Pancreas (tissue), 10 donors: ENCODE data around the gene MARVELD1. TPM values are rescaled to one million over a fixed set of nuclear protein-coding genes. Genes with fewer than 3 reads are reported as not detected.
A peak's percentile ranks its signal among the peaks of the same experiment; 100 is the strongest.

Experiments
- ATAC-seq, 4 donors: fragments of 200-7000 bp; cut with Tn5 transposase; one replicate each; pipeline versions ENCODE4 v1.8.0 to v1.9.1; 2020; ENCODE audit warnings: mild to moderate bottlenecking in 4 of 4, moderate library complexity in 4 of 4
- DNase-seq, 6 donors: peaks; one replicate each; pipeline ENCODE4 v3.0.0-alpha.2; 2020
- FAIRE-seq: peaks from 2 replicates; lab custom pipeline; 2012; peaks lifted over from hg19 to GRCh38; lab: Jason Lieb, UNC
- H3K27ac ChIP-seq, 4 donors: fragments of 200-600 bp; sonication (generic); 1 replicate in 3 of 4; 2 replicates in 1 of 4; pipeline versions ENCODE4 v1.5.0 to v1.8.0; 2020
- H3K27me3 ChIP-seq, 4 donors: fragments of 200-600 bp; one replicate each; pipeline ENCODE4 v1.8.0; 2021
- H3K36me3 ChIP-seq, 3 donors: fragments of 200-600 bp; sonication (generic) in 1 of 3; one replicate each; pipeline versions ENCODE4 v1.5.0 to v1.8.0; 2020 to 2021
- H3K4me1 ChIP-seq, 3 donors: fragments of 200-600 bp; one replicate each; pipeline ENCODE4 v1.8.0; 2021
- H3K4me3 ChIP-seq, 4 donors: fragments of 200-600 bp; sonication (generic) in 2 of 4; one replicate each; pipeline versions ENCODE4 v1.5.0 to v1.8.0; 2020 to 2021
- H3K9me3 ChIP-seq, 4 donors: fragments of 200-600 bp; one replicate each; pipeline ENCODE4 v1.8.0; 2021
- CTCF ChIP-seq, 4 donors: fragments of 200-600 bp; sonication (generic) in 3 of 4; IDR thresholded peaks; one replicate each; pipeline versions ENCODE4 v1.5.0 to v1.8.0; 2021; ENCODE audit warnings: antibody characterized with exemption in 4 of 4
- WGBS, 2 donors: extraction: QIAGEN DNeasy Blood & Tissue Kit; methylation state at CpG; one replicate each; pipeline ENCODE4 v1.1.7; 2013; 5-methylcytosine and 5-hydroxymethylcytosine counted together
- intact Hi-C, 3 donors: fragments of 100-400 bp; cut with DNase I; formaldehyde crosslinking; loops; one replicate each; pipeline versions ENCODE4 v1.11.1 to v1.14.2; 2022
- polyA plus RNA-seq, 2 donors: library from polyadenylated mRNA; stranded (reverse); fragments of 200-250 nt; gene quantifications; one replicate each; pipeline ENCODE4 v1.2.3, GENCODE V29; 2013
- total RNA-seq, 6 donors: library from RNA; stranded (reverse); fragmentation: NEBNext Ultra II Directional in 4 of 6; extraction: Animal tissue kit (Norgen Biotek cat#: 25700) in 4 of 6; gene quantifications; one replicate each; pipeline versions ENCODE4 v1.2.1 to v1.2.4, GENCODE V29; 2021 to 2023
- donor health status: healthy with polysubstance abuse.
- donor health status: DM: no; HTN: no; CAD: no; lungs with moderate emphysema.
- donor health status: DM: no; HTN: no; CAD: no.
- donor health status: control.
- donor health status: control.
- donor health status: Bipolar disorder and iron deficiency.
- donor health status: DM: yes; HTN: yes; CAD: no.
- donor health status: DM: no; HTN: no; CAD: no.
- donor health status: DM: no; HTN: no; CAD: no.
- donor health status: DM: yes; HTN: yes; CAD: no.

MARVELD1 gene
- total and polyA plus RNA-seq, 8 donors = 1.8 to 11.8 (median 4.2) TPM

- Histone ChIP-seq H3K27me3 (no peaks in the 10 kb centered on the region), H3K4me3 (no peak overlapping the region), H3K36me3 (no peaks in the 10 kb centered on the region), H3K27ac (no peak overlapping the region), H3K4me1 (no peaks in the 10 kb centered on the region), H3K9me3 (no peaks in the 10 kb centered on the region)
- no peak for TF ChIP-seq CTCF (IDR thresholded peaks at IDR 0.05)
- FAIRE-seq (no peak), ATAC-seq (no peak), DNase-seq (no peak)
- WGBS, 2 donors = 80 to 89% methylated on average over 5 of the region's 5 CpGs
- intact Hi-C loops = loop anchor here in 1 of 3 donors (10.0 kb wide), 1 partner anchor 154 kb away; the partner anchor contains the start of gene ANKRD2
These were observed 15.5 kb downstream of the MARVELD1 start for GRCh38 chr10:97729014-97729413.

- DNase-seq (peak in 5 of 6 donors; percentile 13 to 79 (median 51)), FAIRE-seq (no peak), ATAC-seq (peak; percentile 81 to 91 (median 90))
- TF ChIP-seq CTCF (IDR thresholded peaks at IDR 0.05) = peak; percentile 49 to 72 (median 68)
- WGBS, 2 donors = 44 to 51% methylated on average over 9 of the region's 9 CpGs
- H3K27me3 ChIP-seq = no peaks in the 10 kb centered on the region
- H3K4me1 ChIP-seq = peaks cover 0 to 2% (median 0%) of the 10 kb centered on the region in 3 donors
- intact Hi-C loops = loop anchor here in 2 of 3 donors (5.0 to 10.0 kb wide), 2 partner anchors 47 to 54 kb away; partner anchors contain the start of gene AVPI1 (in 1 of the 2)
- H3K27ac ChIP-seq = no peak overlapping the region
- H3K4me3 ChIP-seq = no peak overlapping the region
- no peaks in the 10 kb centered on the region for H3K36me3 ChIP-seq
- no peaks in the 10 kb centered on the region for H3K9me3 ChIP-seq
These were observed 18.0 kb downstream of the MARVELD1 start for GRCh38 chr10:97731346-97732051.

GRCh38 chr10:97732052-97732359, 18.5 kb downstream of the MARVELD1 start:
- peaks cover 0 to 4% (median 0%) of the 10 kb centered on the region in 3 donors for H3K4me1 ChIP-seq
- no peak for DNase-seq
- no peaks in the 10 kb centered on the region for H3K27me3 ChIP-seq
- 58 to 59% methylated on average over 4 of the region's 4 CpGs for WGBS, 2 donors
- H3K4me3 ChIP-seq = no peak overlapping the region
- no peak for TF ChIP-seq CTCF (IDR thresholded peaks at IDR 0.05)
- intact Hi-C loops = loop anchor here in 2 of 3 donors (5.0 to 10.0 kb wide), 2 partner anchors 47 to 55 kb away; partner anchors contain the start of gene AVPI1 (in 1 of the 2)
- no peaks in the 10 kb centered on the region for H3K36me3 ChIP-seq
- H3K27ac ChIP-seq = no peak overlapping the region
- no peaks in the 10 kb centered on the region for H3K9me3 ChIP-seq
- ATAC-seq = no peak
- FAIRE-seq = no peak

DNA sequence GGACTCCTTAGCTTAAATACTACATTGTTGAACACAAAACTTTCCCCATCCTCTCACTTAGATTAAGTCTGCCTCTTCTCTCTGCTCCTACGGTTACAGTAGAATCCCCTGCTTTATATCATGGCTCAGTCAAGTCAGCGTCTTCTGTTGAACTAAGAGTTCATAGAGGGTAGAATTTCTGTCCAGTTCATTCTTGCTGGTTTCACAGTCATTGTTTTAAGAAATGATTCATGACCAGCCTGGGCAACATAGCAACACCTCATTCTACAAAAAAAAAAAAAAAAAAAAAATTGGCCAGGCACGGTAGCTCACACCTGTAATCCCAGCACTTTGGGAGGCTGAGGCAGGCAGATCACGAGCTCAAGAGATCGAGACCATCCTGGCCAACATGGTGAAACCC, 19.7 kb downstream of the MARVELD1 start:
- H3K4me1 ChIP-seq = peaks cover 0 to 9% (median 6%) of the 10 kb centered on the region in 3 donors
- no peaks in the 10 kb centered on the region for H3K9me3 ChIP-seq
- no peak for FAIRE-seq
- WGBS, 2 donors = 67 to 72% methylated on average over 5 of the region's 5 CpGs
- no peak for TF ChIP-seq CTCF (IDR thresholded peaks at IDR 0.05)
- H3K27me3 ChIP-seq = no peaks in the 10 kb centered on the region
- ATAC-seq = no peak
- no peaks in the 10 kb centered on the region for H3K36me3 ChIP-seq
- no peak overlapping the region for H3K27ac ChIP-seq
- no peak for DNase-seq
- no peak overlapping the region for H3K4me3 ChIP-seq
- intact Hi-C loops = loop anchor here in 2 of 3 donors (5.0 to 10.0 kb wide), 2 partner anchors 48 to 56 kb away; partner anchors contain the start of gene AVPI1 (in 1 of the 2)

DNA sequence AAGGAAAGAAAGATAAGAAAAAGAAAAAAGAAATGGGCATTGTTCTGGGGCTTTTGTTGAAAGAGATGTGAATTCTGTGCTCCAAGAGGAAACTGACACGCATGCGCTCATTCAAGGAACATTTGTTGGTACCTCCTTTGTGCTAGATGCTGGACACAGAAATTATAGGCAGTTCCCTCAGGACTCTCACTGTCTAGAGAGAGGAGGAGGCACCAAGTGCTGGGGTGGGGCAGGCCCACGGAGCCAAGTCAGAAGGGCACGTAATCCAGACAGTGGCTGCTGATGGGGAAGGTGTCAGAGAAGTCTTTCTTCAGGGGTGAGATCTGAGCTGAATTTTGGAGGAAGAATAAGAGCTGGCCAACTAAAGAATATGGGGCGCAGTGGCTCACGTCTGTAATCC, 20.5 kb downstream of the MARVELD1 start:
- no peaks in the 10 kb centered on the region for H3K27me3 ChIP-seq
- TF ChIP-seq CTCF (IDR thresholded peaks at IDR 0.05) = no peak
- DNase-seq (peak in 2 of 6 donors; percentile 5 to 17), FAIRE-seq (no peak), ATAC-seq (no peak)
- WGBS, 2 donors = 74 to 75% methylated on average over 6 of the region's 6 CpGs
- intact Hi-C loops = loop anchor here in 2 of 3 donors (5.0 to 10.0 kb wide), 2 partner anchors 49 to 57 kb away; partner anchors contain the start of gene AVPI1 (in 1 of the 2)
- no peaks in the 10 kb centered on the region for H3K9me3 ChIP-seq
- peaks cover 0 to 15% (median 6%) of the 10 kb centered on the region in 3 donors for H3K4me1 ChIP-seq
- no peaks in the 10 kb centered on the region for H3K36me3 ChIP-seq
- H3K27ac ChIP-seq = no peak overlapping the region
- no peak overlapping the region for H3K4me3 ChIP-seq
